DND-41 (cell line): Measurements from ENCODE around the gene CUEDC2.

Experiments used
- ATAC-seq: fragments of 200-7000 bp; cut with Tn5 transposase; 3 replicates; pipeline ENCODE4 v1.9.1; 2021; ENCODE audit warnings: low read depth; ENCODE audit not compliant: insufficient read depth
- DNase-seq: peaks from one replicate; pipeline ENCODE4 v3.0.0-alpha.2; 2020
- H2AFZ ChIP-seq: 2 replicates; pipeline ENCODE4 v1.6.0; 2012; ENCODE audit warnings: low read depth, low read length
- H3K27ac ChIP-seq: 2 replicates; pipeline ENCODE4 v1.5.1; 2012; ENCODE audit warnings: low read length, inconsistent platforms
- H3K27me3 ChIP-seq: fragments of 200-600 bp; sonication (generic); 2 replicates; pipeline ENCODE4 v1.6.0; 2012; ENCODE audit warnings: low read length, mild to moderate bottlenecking, inconsistent platforms; ENCODE audit not compliant: insufficient read depth, poor library complexity
- H3K36me3 ChIP-seq: 2 replicates; pipeline ENCODE4 v1.5.1; 2012; ENCODE audit warnings: low read length, inconsistent platforms; ENCODE audit not compliant: insufficient read depth
- H3K4me1 ChIP-seq: 2 replicates; pipeline ENCODE4 v1.5.1; 2012; ENCODE audit warnings: mild to moderate bottlenecking, low read length; ENCODE audit not compliant: insufficient read depth
- H3K4me2 ChIP-seq: 2 replicates; pipeline ENCODE4 v1.6.0; 2012; ENCODE audit warnings: mild to moderate bottlenecking, moderate library complexity, low read length, inconsistent platforms; ENCODE audit not compliant: insufficient read depth
- H3K4me3 ChIP-seq, 2 experiments: fragments of 200-600 bp in 1 of 2; shearing (Covaris generic) in 1 of 2; 2 replicates each; pipeline ENCODE4 v1.5.1; 2012 to 2016; ENCODE audit warnings: inconsistent platforms in 2 of 2, low read length in 2 of 2, mild to moderate bottlenecking in 2 of 2, low read depth in 1 of 2, moderate library complexity in 1 of 2
- H3K79me2 ChIP-seq: 2 replicates; pipeline ENCODE4 v1.6.0; 2012; ENCODE audit warnings: low read length, inconsistent platforms; ENCODE audit not compliant: insufficient read depth
- H3K9ac ChIP-seq: 2 replicates; pipeline ENCODE4 v1.6.0; 2012; ENCODE audit warnings: low read depth, mild to moderate bottlenecking, inconsistent platforms, low read length, moderate library complexity
- H3K9me3 ChIP-seq: 2 replicates; pipeline ENCODE4 v1.5.1; 2012; ENCODE audit warnings: low read length, moderate library complexity, mild to moderate bottlenecking, inconsistent platforms; ENCODE audit not compliant: insufficient read depth, severe bottlenecking
- H4K20me1 ChIP-seq: 2 replicates; pipeline ENCODE4 v1.6.0; 2012; ENCODE audit warnings: low read length; ENCODE audit not compliant: insufficient read depth
- EZH2 ChIP-seq: IDR thresholded peaks from 3 replicates; pipeline ENCODE4 v1.6.1; 2012; ENCODE audit warnings: borderline replicate concordance, low read depth, mild to moderate bottlenecking, moderate library complexity, low read length, inconsistent platforms; ENCODE audit not compliant: severe bottlenecking
- TF ChIP-seq, protein P1 (sequence below): IDR thresholded peaks from 2 replicates; pipeline ENCODE4 v1.5.1; 2012; ENCODE audit warnings: borderline replicate concordance, low read length, moderate library complexity, mild to moderate bottlenecking; ENCODE audit not compliant: poor library complexity, severe bottlenecking; ENCODE audit errors: extremely low read depth

The CUEDC2 gene

GRCh38 chr10:102423372-102423968 lies 8.9 kb downstream of the CUEDC2 start:
- DNase-seq, result no peak
- H3K4me2 ChIP-seq, result peak overlapping the region; percentile 100; the same call in 1 of the 2 replicates
- peaks cover 14% of the 10 kb centered on the region; the same call in 1 of the 2 replicates for H4K20me1 ChIP-seq

GRCh38 chr10:102422545-102423129 lies 9.7 kb downstream of the CUEDC2 start:
- no peak for TF ChIP-seq EZH2
- TF ChIP-seq, protein P1, sequence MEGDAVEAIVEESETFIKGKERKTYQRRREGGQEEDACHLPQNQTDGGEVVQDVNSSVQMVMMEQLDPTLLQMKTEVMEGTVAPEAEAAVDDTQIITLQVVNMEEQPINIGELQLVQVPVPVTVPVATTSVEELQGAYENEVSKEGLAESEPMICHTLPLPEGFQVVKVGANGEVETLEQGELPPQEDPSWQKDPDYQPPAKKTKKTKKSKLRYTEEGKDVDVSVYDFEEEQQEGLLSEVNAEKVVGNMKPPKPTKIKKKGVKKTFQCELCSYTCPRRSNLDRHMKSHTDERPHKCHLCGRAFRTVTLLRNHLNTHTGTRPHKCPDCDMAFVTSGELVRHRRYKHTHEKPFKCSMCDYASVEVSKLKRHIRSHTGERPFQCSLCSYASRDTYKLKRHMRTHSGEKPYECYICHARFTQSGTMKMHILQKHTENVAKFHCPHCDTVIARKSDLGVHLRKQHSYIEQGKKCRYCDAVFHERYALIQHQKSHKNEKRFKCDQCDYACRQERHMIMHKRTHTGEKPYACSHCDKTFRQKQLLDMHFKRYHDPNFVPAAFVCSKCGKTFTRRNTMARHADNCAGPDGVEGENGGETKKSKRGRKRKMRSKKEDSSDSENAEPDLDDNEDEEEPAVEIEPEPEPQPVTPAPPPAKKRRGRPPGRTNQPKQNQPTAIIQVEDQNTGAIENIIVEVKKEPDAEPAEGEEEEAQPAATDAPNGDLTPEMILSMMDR, result peak; percentile 43
- no peaks in the 10 kb centered on the region for H3K9me3 ChIP-seq
- peaks cover 13% of the 10 kb centered on the region for H3K79me2 ChIP-seq
- peak overlapping the region; percentile 100 for H3K4me2 ChIP-seq
- peaks cover 14% of the 10 kb centered on the region; the same call in 1 of the 2 replicates for H4K20me1 ChIP-seq
- H3K27ac ChIP-seq, result no peak overlapping the region
- H3K27me3 ChIP-seq, result no peaks in the 10 kb centered on the region
- H3K4me1 ChIP-seq, result peaks cover 38% of the 10 kb centered on the region
- no peak for DNase-seq
- H2AFZ ChIP-seq, result no peak overlapping the region
- H3K9ac ChIP-seq, result 0 out of 2 replicates have a peak overlapping the region, but pooled peaks have one; percentile 75
- ATAC-seq, result no peak
- peak overlapping the region in 1 of 2 experiments; percentile 95; a peak in 1 of 4 replicates for H3K4me3 ChIP-seq
- H3K36me3 ChIP-seq, result peaks cover 31% of the 10 kb centered on the region

More at GRCh38 chr10:102423372-102423968, 8.9 kb downstream of the CUEDC2 start:
- no peaks in the 10 kb centered on the region for H3K9me3 ChIP-seq
- H3K9ac ChIP-seq, result no peak overlapping the region
- H3K4me3 ChIP-seq, result no peak overlapping the region
- no peak overlapping the region for H2AFZ ChIP-seq
- H3K36me3 ChIP-seq, result peaks cover 31% of the 10 kb centered on the region
- no peaks in the 10 kb centered on the region for H3K27me3 ChIP-seq
- no peak overlapping the region for H3K27ac ChIP-seq
- ATAC-seq, result no peak
- TF ChIP-seq, protein P1, result no peak
- peaks cover 13% of the 10 kb centered on the region for H3K79me2 ChIP-seq
- peaks cover 38% of the 10 kb centered on the region for H3K4me1 ChIP-seq

DNA sequence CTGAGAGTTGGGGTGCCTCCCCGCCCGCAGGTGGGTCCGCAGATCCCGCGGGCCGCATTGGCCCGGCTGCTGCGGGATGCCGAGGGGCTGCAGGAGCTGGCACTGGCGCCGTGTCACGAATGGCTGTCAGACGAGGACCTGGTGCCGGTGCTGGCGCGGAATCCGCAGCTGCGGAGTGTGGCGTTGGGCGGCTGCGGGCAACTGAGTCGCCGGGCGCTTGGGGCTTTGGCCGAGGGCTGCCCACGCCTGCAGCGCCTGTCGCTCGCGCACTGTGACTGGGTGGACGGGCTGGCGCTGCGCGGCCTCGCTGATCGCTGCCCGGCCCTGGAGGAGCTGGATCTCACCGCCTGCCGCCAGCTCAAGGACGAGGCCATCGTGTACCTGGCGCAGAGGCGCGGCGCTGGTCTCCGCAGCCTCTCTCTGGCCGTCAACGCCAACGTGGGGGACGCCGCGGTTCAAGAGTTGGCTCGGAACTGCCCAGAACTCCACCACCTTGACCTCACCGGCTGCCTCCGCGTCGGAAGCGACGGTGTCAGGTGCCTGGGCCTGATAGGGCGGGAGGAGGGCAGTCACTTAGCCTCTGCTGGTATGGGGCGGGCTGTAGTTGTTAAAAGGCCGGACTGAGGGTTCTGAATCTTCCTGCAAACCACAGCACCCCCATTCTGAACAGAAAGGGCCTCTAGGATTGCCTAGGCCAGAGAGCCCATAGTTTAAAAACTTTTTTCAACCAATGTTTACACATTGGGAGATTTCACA lies 10.4 kb downstream of the CUEDC2 start:
- H3K4me2 ChIP-seq, result peak overlapping the region; percentile 100
- peak overlapping the region; percentile 92 for H3K27ac ChIP-seq
- H3K36me3 ChIP-seq, result peaks cover 27% of the 10 kb centered on the region
- no peaks in the 10 kb centered on the region for H3K27me3 ChIP-seq
- peaks cover 10% of the 10 kb centered on the region for H3K79me2 ChIP-seq
- H3K4me3 ChIP-seq, result peak overlapping the region; percentile 73 to 95; a peak in 3 of 4 replicates
- H3K4me1 ChIP-seq, result peaks cover 38% of the 10 kb centered on the region
- ATAC-seq (no peak), DNase-seq (no peak)
- peaks cover 14% of the 10 kb centered on the region; the same call in 1 of the 2 replicates for H4K20me1 ChIP-seq
- no peaks in the 10 kb centered on the region for H3K9me3 ChIP-seq
- peak overlapping the region; percentile 97; the same call in 1 of the 2 replicates for H2AFZ ChIP-seq
- peak overlapping the region; percentile 75 for H3K9ac ChIP-seq
- no peak for TF ChIP-seq EZH2
- TF ChIP-seq, protein P1, result no peak
